C4-2B (cell line): ENCODE data around the gene P2RY2.

Source experiments
- ZFX ChIP-seq: fragments of 450-650 bp; IDR thresholded peaks from 2 replicates; pipeline ENCODE4 v1.6.1; 2017
- TF ChIP-seq, protein P1 (sequence below): fragments of 450-650 bp; conservative IDR thresholded peaks from 2 replicates; pipeline ENCODE4 v1.5.1; 2017; ENCODE audit warnings: mild to moderate bottlenecking

DNA sequence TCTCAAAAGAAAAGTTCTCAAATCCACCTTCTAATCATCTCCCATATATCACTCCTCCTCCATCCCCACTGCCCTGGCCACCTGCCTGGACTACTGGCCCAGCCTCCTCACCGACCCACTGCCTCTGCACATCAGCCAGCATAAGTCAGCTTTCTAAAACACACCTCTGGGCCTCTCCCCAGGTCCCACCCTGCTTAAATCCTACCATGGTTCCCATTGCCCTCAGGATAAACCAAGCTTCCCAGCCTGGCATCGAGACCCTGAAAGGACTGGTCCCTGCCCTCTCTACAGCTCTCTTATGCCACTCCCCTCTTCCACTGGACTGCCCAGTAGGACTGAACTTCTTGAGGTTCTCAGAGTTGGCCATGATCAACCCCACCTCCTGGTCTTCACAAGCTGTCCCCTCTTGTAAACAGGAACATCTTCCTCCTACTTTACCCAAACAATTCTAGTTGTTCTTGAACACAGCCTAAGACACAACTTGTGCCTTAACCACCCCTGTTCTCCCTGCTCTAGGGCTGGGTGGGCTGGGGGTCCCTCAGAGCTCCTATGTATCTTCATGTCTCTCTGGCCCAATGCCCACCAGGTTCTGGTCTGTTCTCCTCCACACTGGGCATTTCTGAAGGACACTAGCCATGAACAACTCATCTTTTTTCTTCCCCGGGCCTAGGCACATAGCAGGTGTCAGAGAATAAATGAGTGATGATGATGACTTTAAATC, 41.5 kb downstream of the P2RY2 start:
- TF ChIP-seq, protein P1, sequence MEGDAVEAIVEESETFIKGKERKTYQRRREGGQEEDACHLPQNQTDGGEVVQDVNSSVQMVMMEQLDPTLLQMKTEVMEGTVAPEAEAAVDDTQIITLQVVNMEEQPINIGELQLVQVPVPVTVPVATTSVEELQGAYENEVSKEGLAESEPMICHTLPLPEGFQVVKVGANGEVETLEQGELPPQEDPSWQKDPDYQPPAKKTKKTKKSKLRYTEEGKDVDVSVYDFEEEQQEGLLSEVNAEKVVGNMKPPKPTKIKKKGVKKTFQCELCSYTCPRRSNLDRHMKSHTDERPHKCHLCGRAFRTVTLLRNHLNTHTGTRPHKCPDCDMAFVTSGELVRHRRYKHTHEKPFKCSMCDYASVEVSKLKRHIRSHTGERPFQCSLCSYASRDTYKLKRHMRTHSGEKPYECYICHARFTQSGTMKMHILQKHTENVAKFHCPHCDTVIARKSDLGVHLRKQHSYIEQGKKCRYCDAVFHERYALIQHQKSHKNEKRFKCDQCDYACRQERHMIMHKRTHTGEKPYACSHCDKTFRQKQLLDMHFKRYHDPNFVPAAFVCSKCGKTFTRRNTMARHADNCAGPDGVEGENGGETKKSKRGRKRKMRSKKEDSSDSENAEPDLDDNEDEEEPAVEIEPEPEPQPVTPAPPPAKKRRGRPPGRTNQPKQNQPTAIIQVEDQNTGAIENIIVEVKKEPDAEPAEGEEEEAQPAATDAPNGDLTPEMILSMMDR: no peak
- TF ChIP-seq ZFX: no peak
